Suprapubic skin (tissue), 4 donors: ENCODE data around the gene CSMD2. TPM values are rescaled to one million over a fixed set of nuclear protein-coding genes. Genes with fewer than 3 reads are reported as not detected.

Experiments
- DNase-seq, 2 donors: peaks; one replicate each; pipeline ENCODE4 v3.0.0-alpha.2; 2019; ENCODE audit warnings: low spot score in 2 of 2
- H3K27ac ChIP-seq: fragments of 200-600 bp; sonication (generic); one replicate; pipeline ENCODE4 v1.5.1; 2019
- H3K27me3 ChIP-seq: fragments of 200-600 bp; sonication (generic); one replicate; pipeline ENCODE4 v1.5.1; 2019
- H3K36me3 ChIP-seq: fragments of 200-600 bp; sonication (generic); one replicate; pipeline ENCODE4 v1.5.1; 2019
- H3K4me1 ChIP-seq: fragments of 200-600 bp; sonication (generic); one replicate; pipeline ENCODE4 v1.5.1; 2019
- H3K4me3 ChIP-seq: fragments of 200-600 bp; sonication (generic); one replicate; pipeline ENCODE4 v1.5.1; 2019; ENCODE audit warnings: mild to moderate bottlenecking
- H3K9me3 ChIP-seq: fragments of 200-600 bp; sonication (generic); one replicate; pipeline ENCODE4 v1.5.1; 2019
- CTCF ChIP-seq, 2 donors: fragments of 200-600 bp in 1 of 2; fragments of 450-650 bp in 1 of 2; sonication (generic) in 1 of 2; IDR thresholded peaks; one replicate each; pipeline ENCODE4 v1.5.1; 2016 to 2019; ENCODE audit warnings: antibody characterized with exemption in 2 of 2, mild to moderate bottlenecking in 1 of 2, moderate library complexity in 1 of 2
- EP300 ChIP-seq: sonication (generic); formaldehyde crosslinking; IDR thresholded peaks from one replicate; pipeline ENCODE4 v1.6.1; 2017; ENCODE audit warnings: antibody characterized with exemption
- POLR2A ChIP-seq, 2 donors: fragments of 450-650 bp; IDR thresholded peaks; one replicate each; pipeline ENCODE4 v1.6.1; 2017; ENCODE audit warnings: antibody characterized with exemption in 2 of 2, mild to moderate bottlenecking in 2 of 2, moderate library complexity in 2 of 2
- POLR2AphosphoS5 ChIP-seq, 3 donors: sonication (generic); formaldehyde crosslinking; IDR thresholded peaks; one replicate each; pipeline ENCODE4 v1.6.1; 2017; ENCODE audit warnings: antibody characterized with exemption in 3 of 3
- WGBS: methylation state at CpG from one replicate; pipeline ENCODE4 v1.1.5; 2018; 5-methylcytosine and 5-hydroxymethylcytosine counted together
- total RNA-seq, 4 donors: library from RNA; depleted of rRNA; stranded (reverse); fragments of >200 nt; gene quantifications; one replicate each; pipeline ENCODE4 v1.1.0, GENCODE V29; 2016

Gene CSMD2
- total RNA-seq, 4 donors from 2014 or later, result 0.08 to 0.55 (median 0.13) TPM

GRCh38 chr1:33893147-33893830 lies 271.7 kb downstream of the CSMD2 start:
- Histone ChIP-seq H3K9me3 (no peaks in the 10 kb centered on the region), H3K4me1 (no peaks in the 10 kb centered on the region), H3K27me3 (no peaks in the 10 kb centered on the region), H3K4me3 (no peak overlapping the region), H3K27ac (peak overlapping the region; percentile 56), H3K36me3 (no peaks in the 10 kb centered on the region)
- no peak for DNase-seq
- 39% methylated on average over 3 of the region's 3 CpGs for whole genome bisulfite sequencing
- no peak for TF ChIP-seq POLR2A (IDR thresholded peaks at IDR 0.05)
- no peak for TF ChIP-seq EP300
- no peak for TF ChIP-seq POLR2AphosphoS5 (IDR thresholded peaks at IDR 0.05)
- TF ChIP-seq CTCF (IDR thresholded peaks at IDR 0.05), result no peak

GRCh38 chr1:33886496-33886895 lies 278.5 kb downstream of the CSMD2 start:
- no peak overlapping the region for H3K4me3 ChIP-seq
- TF ChIP-seq EP300, result no peak
- no peak for TF ChIP-seq POLR2A (IDR thresholded peaks at IDR 0.05)
- no peak for TF ChIP-seq CTCF (IDR thresholded peaks at IDR 0.05)
- no peak for TF ChIP-seq POLR2AphosphoS5 (IDR thresholded peaks at IDR 0.05)
- H3K4me1 ChIP-seq, result no peaks in the 10 kb centered on the region
- peaks cover 5% of the 10 kb centered on the region for H3K27me3 ChIP-seq
- H3K36me3 ChIP-seq, result no peaks in the 10 kb centered on the region
- no peaks in the 10 kb centered on the region for H3K9me3 ChIP-seq
- H3K27ac ChIP-seq, result no peak overlapping the region
- WGBS, result 39% methylated on average over 5 of the region's 5 CpGs
- DNase-seq, result no peak

GRCh38 chr1:33880305-33880704 lies 284.7 kb downstream of the CSMD2 start:
- no peak overlapping the region for H3K27ac ChIP-seq
- DNase-seq, result no peak

GRCh38 chr1:33878392-33878791 lies 286.6 kb downstream of the CSMD2 start:
- WGBS, result 100% methylated on average over 1 of the region's 2 CpGs
- no peaks in the 10 kb centered on the region for H3K9me3 ChIP-seq
- H3K4me1 ChIP-seq, result peaks cover 9% of the 10 kb centered on the region
- H3K4me3 ChIP-seq, result no peak overlapping the region
- no peaks in the 10 kb centered on the region for H3K36me3 ChIP-seq
- DNase-seq, result no peak
- TF ChIP-seq CTCF (IDR thresholded peaks at IDR 0.05), result no peak
- TF ChIP-seq POLR2AphosphoS5 (IDR thresholded peaks at IDR 0.05), result no peak
- no peak for TF ChIP-seq POLR2A (IDR thresholded peaks at IDR 0.05)
- TF ChIP-seq EP300, result no peak
- peaks cover 5% of the 10 kb centered on the region for H3K27me3 ChIP-seq
- no peak overlapping the region for H3K27ac ChIP-seq

More at GRCh38 chr1:33880305-33880704, 284.7 kb downstream of the CSMD2 start:
- WGBS, result 46% methylated on average over 2 of the region's 2 CpGs
- no peak for TF ChIP-seq EP300
- Histone ChIP-seq H3K9me3 (no peaks in the 10 kb centered on the region), H3K4me3 (no peak overlapping the region), H3K36me3 (no peaks in the 10 kb centered on the region), H3K27me3 (peaks cover 5% of the 10 kb centered on the region), H3K4me1 (peaks cover 9% of the 10 kb centered on the region)

DNA sequence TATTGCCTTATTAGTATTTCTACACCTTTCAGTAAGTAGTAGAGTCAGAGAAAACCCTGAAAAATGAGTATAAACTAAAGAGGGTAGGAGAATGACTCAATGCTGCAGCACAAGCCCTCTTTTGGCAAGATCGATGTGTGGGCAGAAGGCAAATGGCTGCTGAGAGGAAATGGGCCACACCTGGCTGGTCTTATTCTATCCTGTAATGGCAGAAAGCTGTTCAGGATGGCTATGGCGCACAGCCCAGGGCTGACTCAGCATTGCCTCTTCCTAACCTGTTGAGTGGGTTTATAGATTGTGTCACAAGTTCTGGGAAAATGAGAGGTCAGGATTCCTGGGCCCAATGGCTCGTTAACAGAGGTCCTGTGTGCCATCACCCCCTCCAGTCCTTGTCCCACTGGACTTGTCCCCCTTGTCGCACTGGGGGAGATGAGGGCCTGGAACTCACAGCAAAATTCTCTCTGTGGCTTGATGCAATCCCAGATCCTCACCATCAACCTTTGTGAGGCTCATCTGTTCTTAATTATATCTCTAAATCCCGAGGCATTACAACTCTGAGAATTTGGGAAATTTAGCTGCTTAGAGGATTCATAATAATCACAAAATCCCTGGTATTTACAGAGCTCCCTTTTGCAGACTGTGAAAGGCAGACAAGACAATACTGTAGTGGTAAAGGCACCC lies 287.9 kb downstream of the CSMD2 start:
- Histone ChIP-seq H3K4me1 (peaks cover 9% of the 10 kb centered on the region), H3K27me3 (peaks cover 4% of the 10 kb centered on the region), H3K9me3 (no peaks in the 10 kb centered on the region), H3K4me3 (no peak overlapping the region), H3K36me3 (no peaks in the 10 kb centered on the region), H3K27ac (no peak overlapping the region)
- 41% methylated on average over 5 of the region's 5 CpGs for WGBS
- no peak for DNase-seq
- no peak for TF ChIP-seq POLR2AphosphoS5 (IDR thresholded peaks at IDR 0.05)
- TF ChIP-seq POLR2A (IDR thresholded peaks at IDR 0.05), result no peak
- TF ChIP-seq EP300, result no peak
- no peak for TF ChIP-seq CTCF (IDR thresholded peaks at IDR 0.05)
